ENCODE results near the gene TRAPPC5.

DNA sequence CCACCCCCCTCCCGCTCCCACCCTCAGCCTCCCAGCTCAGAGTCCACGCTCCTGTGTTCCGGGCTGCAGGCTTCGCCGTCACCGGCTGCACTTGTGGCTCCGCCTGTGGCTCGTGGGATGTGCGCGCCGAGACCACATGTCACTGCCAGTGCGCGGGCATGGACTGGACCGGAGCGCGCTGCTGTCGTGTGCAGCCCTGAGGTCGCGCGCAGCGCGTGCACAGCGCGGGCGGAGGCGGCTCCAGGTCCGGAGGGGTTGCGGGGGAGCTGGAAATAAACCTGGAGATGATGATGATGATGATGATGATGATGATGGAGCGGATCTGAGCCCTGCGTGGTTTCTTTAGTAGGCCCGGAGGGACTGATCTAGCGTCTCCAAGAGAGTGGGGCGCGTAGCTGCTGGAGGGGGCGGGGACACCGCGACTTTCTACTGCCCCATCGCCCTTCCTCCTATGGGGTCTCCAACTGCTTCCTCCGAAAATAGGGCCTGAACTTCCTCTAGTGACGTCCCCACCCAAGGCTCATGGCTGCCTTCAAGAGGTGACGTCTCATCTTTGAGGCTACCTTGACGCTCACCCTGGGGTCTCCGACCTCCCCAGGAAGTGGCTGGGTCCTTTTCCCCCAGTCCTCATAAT is 10.4 kb upstream of the TRAPPC5 start:
- TF ChIP-seq GLIS3 (CRISPR knock-in tag; IDR thresholded peaks at IDR 0.05) (no peak), ZC3H10 (CRISPR knock-in tag; IDR thresholded peaks at IDR 0.05) (no peak), ZNF8 (CRISPR knock-in tag; IDR thresholded peaks at IDR 0.05) (no peak), ESRRG (CRISPR knock-in tag; IDR thresholded peaks at IDR 0.05) (no peak)
